ENCODE measurements around the gene TRHDE.
"Not testable (repeated sequence)": the region's sequence is repeated elsewhere in the genome, so short reads cannot be mapped to it uniquely, and the experiment has no call there.

Gene TRHDE

GRCh38 chr12:72448089-72448488 is 175.9 kb downstream of the TRHDE start:
- no peak for DNase-seq

- no peak for DNase-seq
Measured at GRCh38 chr12:72448805-72449204, 176.6 kb downstream of the TRHDE start.

- DNase-seq = no peak
Measured at GRCh38 chr12:72453066-72453465, 180.9 kb downstream of the TRHDE start.

GRCh38 chr12:72453550-72453949 is 181.4 kb downstream of the TRHDE start:
- no peak for DNase-seq

- DNase-seq = no peak
Measured at GRCh38 chr12:72464471-72464870, 192.3 kb downstream of the TRHDE start.

GRCh38 chr12:72465155-72465554 is 193.0 kb downstream of the TRHDE start:
- DNase-seq = no peak

GRCh38 chr12:72465940-72466630 is 193.9 kb downstream of the TRHDE start:
- DNase-seq = no peak

- no peak for DNase-seq
Measured at GRCh38 chr12:72467985-72468384, 195.8 kb downstream of the TRHDE start.

GRCh38 chr12:72468505-72468904 is 196.3 kb downstream of the TRHDE start:
- no peak for DNase-seq

GRCh38 chr12:72471806-72472205 is 199.6 kb downstream of the TRHDE start:
- DNase-seq = no peak

- no peak for DNase-seq
Measured at GRCh38 chr12:72472350-72472749, 200.2 kb downstream of the TRHDE start.

GRCh38 chr12:72476301-72476700 is 204.1 kb downstream of the TRHDE start:
- DNase-seq = no peak

- no peak for DNase-seq
Measured at GRCh38 chr12:72485017-72485701, 213.0 kb downstream of the TRHDE start.

- DNase-seq = no peak
Measured at GRCh38 chr12:72491426-72491825, 219.3 kb downstream of the TRHDE start.

GRCh38 chr12:72493407-72493806 is 221.2 kb downstream of the TRHDE start:
- DNase-seq = no peak

- DNase-seq = no peak
Measured at GRCh38 chr12:72498354-72498753, 226.2 kb downstream of the TRHDE start.

GRCh38 chr12:72499244-72499643 is 227.1 kb downstream of the TRHDE start:
- no peak for DNase-seq

- DNase-seq = no peak
Measured at GRCh38 chr12:72502546-72502945, 230.4 kb downstream of the TRHDE start.

- DNase-seq = no peak
Measured at GRCh38 chr12:72505227-72505626, 233.1 kb downstream of the TRHDE start.

- no peak for DNase-seq
Measured at GRCh38 chr12:72509891-72510290, 237.7 kb downstream of the TRHDE start.

GRCh38 chr12:72510772-72511171 is 238.6 kb downstream of the TRHDE start:
- no peak for DNase-seq

GRCh38 chr12:72511498-72511897 is 239.3 kb downstream of the TRHDE start:
- no peak for DNase-seq

- no peak for DNase-seq
Measured at GRCh38 chr12:72511906-72512305, 239.7 kb downstream of the TRHDE start.

- DNase-seq = not testable (repeated sequence)
Measured at GRCh38 chr12:72520044-72520678, 248.0 kb downstream of the TRHDE start.
